ENCODE results near the gene LYPD8. TPM values are rescaled to one million over a fixed set of nuclear protein-coding genes. Genes with fewer than 3 reads are reported as not detected.

Gene LYPD8
- total RNA-seq, 4 donors from 2014 or later, result 21.9 to 719 (median 565) TPM

DNA sequence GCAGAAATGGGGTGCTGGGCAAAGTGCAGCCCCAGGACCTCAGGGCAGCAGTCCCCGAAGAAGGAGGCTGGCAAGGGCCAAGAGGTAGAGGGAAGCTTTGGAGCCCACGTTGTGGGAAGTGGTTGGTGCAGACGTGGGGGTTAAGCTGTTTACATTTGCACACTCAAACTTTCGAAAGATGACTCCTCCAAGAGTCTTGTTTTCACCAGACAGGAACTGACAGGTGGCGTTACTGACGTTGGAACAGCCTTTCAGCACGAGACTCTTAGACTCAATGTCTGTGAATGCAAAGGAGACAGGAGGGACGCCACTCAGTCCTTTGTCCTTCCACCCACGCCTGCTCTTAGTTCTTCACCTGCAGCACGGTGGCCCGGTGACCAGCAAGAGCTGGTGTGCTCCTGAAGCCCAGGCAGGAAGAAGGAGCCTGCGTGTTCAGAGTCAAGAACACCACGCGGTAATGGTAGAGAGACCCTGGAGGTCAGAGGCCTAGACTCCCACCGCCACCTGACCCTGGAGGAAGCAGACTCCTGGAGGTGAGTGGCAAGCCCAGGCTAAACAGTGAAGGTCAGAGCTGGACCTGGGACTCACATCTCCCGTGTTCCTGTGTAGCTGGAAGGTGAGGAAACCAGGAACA lies 15.9 kb downstream of the LYPD8 start:
- 75% methylated on average over 16 of the region's 16 CpGs; no CpG with 5 or more reads in 1 of the 2 donors for WGBS, 2 donors (ENCODE audit: low coverage in 1 of 2)
- no peak for DNase-seq
- Histone ChIP-seq H3K4me1 (no peaks in the 10 kb centered on the region), H3K27me3 (no peaks in the 10 kb centered on the region), H3K27ac (no peak overlapping the region), H3K36me3 (no peaks in the 10 kb centered on the region), H3K4me3 (no peak overlapping the region), H3K9me3 (peaks cover 0 to 6% of the 10 kb centered on the region in 2 donors)
- TF ChIP-seq POLR2AphosphoS5 (IDR thresholded peaks at IDR 0.05) (no peak), POLR2A (IDR thresholded peaks at IDR 0.05) (no peak), EP300 (IDR thresholded peaks at IDR 0.05; ENCODE audit: low read depth) (no peak)
- TF ChIP-seq, protein P1, sequence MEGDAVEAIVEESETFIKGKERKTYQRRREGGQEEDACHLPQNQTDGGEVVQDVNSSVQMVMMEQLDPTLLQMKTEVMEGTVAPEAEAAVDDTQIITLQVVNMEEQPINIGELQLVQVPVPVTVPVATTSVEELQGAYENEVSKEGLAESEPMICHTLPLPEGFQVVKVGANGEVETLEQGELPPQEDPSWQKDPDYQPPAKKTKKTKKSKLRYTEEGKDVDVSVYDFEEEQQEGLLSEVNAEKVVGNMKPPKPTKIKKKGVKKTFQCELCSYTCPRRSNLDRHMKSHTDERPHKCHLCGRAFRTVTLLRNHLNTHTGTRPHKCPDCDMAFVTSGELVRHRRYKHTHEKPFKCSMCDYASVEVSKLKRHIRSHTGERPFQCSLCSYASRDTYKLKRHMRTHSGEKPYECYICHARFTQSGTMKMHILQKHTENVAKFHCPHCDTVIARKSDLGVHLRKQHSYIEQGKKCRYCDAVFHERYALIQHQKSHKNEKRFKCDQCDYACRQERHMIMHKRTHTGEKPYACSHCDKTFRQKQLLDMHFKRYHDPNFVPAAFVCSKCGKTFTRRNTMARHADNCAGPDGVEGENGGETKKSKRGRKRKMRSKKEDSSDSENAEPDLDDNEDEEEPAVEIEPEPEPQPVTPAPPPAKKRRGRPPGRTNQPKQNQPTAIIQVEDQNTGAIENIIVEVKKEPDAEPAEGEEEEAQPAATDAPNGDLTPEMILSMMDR (IDR thresholded peaks at IDR 0.05), result no peak
- in situ Hi-C loops (cut with MboI; ENCODE audit: low pct_ligation_motif_present in 1 of 4, low pct_unique_long_range_greater_than_20kb in 1 of 4, low sequenced_read_pairs in 3 of 4) (no loop called here), intact Hi-C loops (cut with DNase I; ENCODE audit: low total_unique reads) (no loop called here)

DNA sequence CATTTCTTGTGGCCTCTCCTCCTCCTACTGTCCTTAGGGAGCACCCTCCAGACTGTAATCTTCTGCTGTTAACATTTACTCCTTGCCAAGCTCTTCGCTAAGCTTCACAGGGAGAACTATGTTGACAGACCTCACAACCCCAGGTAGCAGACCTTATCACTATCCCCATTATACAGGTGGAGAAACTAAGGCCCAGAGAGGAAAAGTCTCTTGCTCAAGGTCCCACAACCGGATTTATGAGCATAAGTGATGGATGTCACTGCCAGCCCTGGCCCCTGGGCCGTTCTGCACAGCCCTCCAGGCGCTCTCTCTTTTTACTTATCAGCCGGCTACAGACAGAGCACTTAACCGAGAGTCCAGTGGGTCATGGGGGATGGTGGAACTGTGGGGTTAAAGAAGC lies 18.1 kb downstream of the LYPD8 start:
- WGBS, 2 donors (ENCODE audit: low coverage in 1 of 2), result 60 to 88% methylated on average over 1 to 6 of the region's 6 CpGs
- no peaks in the 10 kb centered on the region for H3K4me1 ChIP-seq
- in situ Hi-C loops (cut with MboI; ENCODE audit: low pct_ligation_motif_present in 1 of 4, low pct_unique_long_range_greater_than_20kb in 1 of 4, low sequenced_read_pairs in 3 of 4) (no loop called here), intact Hi-C loops (cut with DNase I; ENCODE audit: low total_unique reads) (no loop called here)
- TF ChIP-seq, protein P1 (IDR thresholded peaks at IDR 0.05), result no peak
- TF ChIP-seq POLR2A (IDR thresholded peaks at IDR 0.05) (no peak), EP300 (IDR thresholded peaks at IDR 0.05; ENCODE audit: low read depth) (no peak), POLR2AphosphoS5 (IDR thresholded peaks at IDR 0.05) (no peak)
- no peak for DNase-seq
- H3K4me3 ChIP-seq, result no peak overlapping the region
- no peaks in the 10 kb centered on the region for H3K27me3 ChIP-seq
- H3K36me3 ChIP-seq, result no peaks in the 10 kb centered on the region
- no peak overlapping the region for H3K27ac ChIP-seq
- peaks cover 0 to 6% of the 10 kb centered on the region in 2 donors for H3K9me3 ChIP-seq

GRCh38 chr1:248736977-248737376 lies 18.6 kb downstream of the LYPD8 start:
- TF ChIP-seq EP300 (IDR thresholded peaks at IDR 0.05; ENCODE audit: low read depth) (no peak), POLR2A (IDR thresholded peaks at IDR 0.05) (no peak), POLR2AphosphoS5 (IDR thresholded peaks at IDR 0.05) (no peak)
- TF ChIP-seq, protein P1 (IDR thresholded peaks at IDR 0.05), result no peak
- DNase-seq, result no peak
- Histone ChIP-seq H3K27me3 (no peaks in the 10 kb centered on the region), H3K4me3 (no peak overlapping the region), H3K9me3 (peaks cover 0 to 6% of the 10 kb centered on the region in 2 donors), H3K36me3 (no peaks in the 10 kb centered on the region), H3K27ac (no peak overlapping the region), H3K4me1 (no peaks in the 10 kb centered on the region)
- WGBS, 2 donors (ENCODE audit: low coverage in 1 of 2), result 71% methylated on average over 2 to 4 of the region's 4 CpGs
- in situ Hi-C loops (cut with MboI; ENCODE audit: low pct_ligation_motif_present in 1 of 4, low pct_unique_long_range_greater_than_20kb in 1 of 4, low sequenced_read_pairs in 3 of 4) (no loop called here), intact Hi-C loops (cut with DNase I; ENCODE audit: low total_unique reads) (no loop called here)

DNA sequence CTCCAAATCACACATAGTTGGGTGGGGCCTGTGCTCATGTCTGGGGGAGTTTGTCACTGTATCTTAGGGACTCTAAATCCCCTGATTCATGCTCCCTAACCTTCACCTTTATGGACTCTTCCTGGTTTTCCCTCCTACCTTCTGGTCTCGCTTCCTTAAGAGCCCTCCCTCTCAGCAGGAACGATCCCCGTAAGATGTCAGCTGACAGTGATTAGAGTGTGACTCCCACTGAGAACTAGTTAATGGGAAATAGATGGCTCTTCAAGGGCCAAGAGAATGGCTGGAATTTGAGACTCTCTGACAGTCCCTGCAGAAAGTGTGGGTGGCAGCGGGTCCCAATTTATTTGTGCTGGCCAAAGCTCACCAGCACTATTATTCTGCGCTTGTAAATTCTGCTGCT lies 22.0 kb downstream of the LYPD8 start:
- in situ Hi-C loops (cut with MboI; ENCODE audit: low pct_ligation_motif_present in 1 of 4, low pct_unique_long_range_greater_than_20kb in 1 of 4, low sequenced_read_pairs in 3 of 4) (no loop called here), intact Hi-C loops (cut with DNase I; ENCODE audit: low total_unique reads) (no loop called here)
- Histone ChIP-seq H3K4me1 (no peaks in the 10 kb centered on the region), H3K27ac (no peak overlapping the region), H3K36me3 (no peaks in the 10 kb centered on the region), H3K27me3 (no peaks in the 10 kb centered on the region), H3K4me3 (no peak overlapping the region), H3K9me3 (peaks cover 0 to 6% of the 10 kb centered on the region in 2 donors)
- TF ChIP-seq, protein P1 (IDR thresholded peaks at IDR 0.05), result no peak
- TF ChIP-seq POLR2A (IDR thresholded peaks at IDR 0.05), result no peak
- TF ChIP-seq POLR2AphosphoS5 (IDR thresholded peaks at IDR 0.05), result no peak
- TF ChIP-seq EP300 (IDR thresholded peaks at IDR 0.05; ENCODE audit: low read depth), result no peak
- DNase-seq, result no peak
- 91% methylated on average over 5 of the region's 5 CpGs; no CpG with 5 or more reads in 1 of the 2 donors for WGBS, 2 donors (ENCODE audit: low coverage in 1 of 2)

Data from transverse colon (tissue), 4 donors.